NCI-H2107 treated with DMSO at 0.1 percent for 48 hours (cell line): ENCODE results near the gene TMEM235.
A peak's percentile ranks its signal among the peaks of the same experiment; 100 is the strongest.
"Not testable (repeated sequence)": the region's sequence is repeated elsewhere in the genome, so short reads cannot be mapped to it uniquely, and the experiment has no call there.

Source experiments
- DNase-seq: peaks from one replicate; lab custom pipeline; 2025; ENCODE audit not compliant: unreplicated experiment; lab: John Stamatoyannopoulos, UW

Gene TMEM235

DNA sequence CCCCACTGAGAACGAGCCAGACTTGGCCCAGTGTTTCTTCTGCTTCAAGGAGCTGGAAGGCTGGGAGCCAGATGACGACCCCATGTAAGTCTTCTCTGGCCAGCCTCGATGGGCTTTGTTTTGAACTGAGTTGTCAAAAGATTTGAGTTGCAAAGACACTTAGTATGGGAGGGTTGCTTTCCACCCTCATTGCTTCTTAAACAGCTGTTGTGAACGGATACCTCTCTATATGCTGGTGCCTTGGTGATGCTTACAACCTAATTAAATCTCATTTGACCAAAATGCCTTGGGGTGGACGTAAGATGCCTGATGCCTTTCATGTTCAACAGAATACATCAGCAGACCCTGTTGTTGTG is 16.7 kb upstream of the TMEM235 start:
- DNase-seq = no peak

DNA sequence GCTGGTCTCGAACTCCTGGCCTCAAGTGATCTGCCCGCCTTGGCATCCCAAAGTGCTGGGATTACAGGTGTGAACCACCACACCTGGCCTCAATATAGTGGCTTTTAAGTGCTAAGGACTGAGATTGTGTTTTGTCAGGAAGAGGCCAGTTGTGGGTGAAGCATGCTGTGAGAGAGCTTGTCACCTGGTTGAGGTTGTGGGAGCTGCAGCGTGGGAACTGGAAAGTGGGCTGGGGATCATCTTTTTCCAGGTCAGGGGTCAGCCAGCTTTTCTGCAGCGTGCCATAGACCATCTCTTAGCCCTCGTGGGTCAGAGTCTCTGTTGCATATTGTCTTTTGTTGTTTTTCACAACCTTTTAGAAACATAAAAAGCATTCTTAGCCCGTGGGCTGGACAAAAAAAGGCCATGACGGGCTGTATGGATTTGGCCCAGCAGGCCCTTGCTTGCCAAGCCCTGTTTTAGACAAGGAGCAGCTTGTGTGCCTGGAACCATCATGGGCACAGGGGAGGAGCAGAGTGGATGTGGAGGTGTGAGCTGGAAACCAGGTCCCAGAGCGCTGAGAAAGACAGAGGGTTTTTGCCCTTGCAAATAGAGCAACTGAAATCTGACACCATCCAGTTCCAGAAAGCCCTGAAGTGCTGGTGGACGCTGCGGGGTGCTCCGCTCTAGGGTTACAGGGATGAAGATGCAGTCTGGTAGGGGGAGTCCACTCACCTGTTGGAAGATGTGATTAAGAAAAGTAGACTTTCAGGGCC is 11.9 kb upstream of the TMEM235 start:
- DNase-seq = peak; percentile 98

DNA sequence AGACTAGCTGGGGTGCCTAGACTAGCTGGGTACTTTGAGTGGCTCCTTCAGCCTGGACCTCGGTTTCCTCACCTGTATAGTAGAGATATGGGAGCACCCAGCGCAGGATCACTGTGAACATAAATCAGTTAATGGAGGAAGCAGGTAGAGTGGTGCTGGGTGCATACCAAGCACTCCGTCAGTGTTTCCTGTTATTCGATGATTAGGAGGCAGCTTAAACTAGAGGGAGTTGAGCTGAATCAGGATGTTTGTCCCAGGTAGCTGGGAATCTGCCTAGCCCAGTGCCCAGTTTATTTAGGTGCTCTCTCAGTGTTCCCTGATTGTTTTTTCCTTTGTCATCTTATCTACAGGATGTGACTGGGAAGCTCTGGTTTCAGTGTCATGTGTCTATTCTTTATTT is 8.4 kb upstream of the TMEM235 start:
- DNase-seq = no peak

DNA sequence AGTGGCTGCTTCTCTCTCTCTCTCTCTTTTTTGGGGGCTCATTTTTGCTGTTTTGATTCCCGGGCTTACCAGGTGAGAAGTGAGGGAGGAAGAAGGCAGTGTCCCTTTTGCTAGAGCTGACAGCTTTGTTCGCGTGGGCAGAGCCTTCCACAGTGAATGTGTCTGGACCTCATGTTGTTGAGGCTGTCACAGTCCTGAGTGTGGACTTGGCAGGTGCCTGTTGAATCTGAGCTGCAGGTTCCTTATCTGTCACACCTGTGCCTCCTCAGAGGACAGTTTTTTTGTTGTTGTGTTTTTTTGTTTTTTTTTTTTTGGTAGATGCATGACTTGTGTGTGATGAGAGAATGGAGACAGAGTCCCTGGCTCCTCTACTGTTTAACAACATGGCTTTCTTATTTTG is 7.7 kb upstream of the TMEM235 start:
- DNase-seq = no peak

DNA sequence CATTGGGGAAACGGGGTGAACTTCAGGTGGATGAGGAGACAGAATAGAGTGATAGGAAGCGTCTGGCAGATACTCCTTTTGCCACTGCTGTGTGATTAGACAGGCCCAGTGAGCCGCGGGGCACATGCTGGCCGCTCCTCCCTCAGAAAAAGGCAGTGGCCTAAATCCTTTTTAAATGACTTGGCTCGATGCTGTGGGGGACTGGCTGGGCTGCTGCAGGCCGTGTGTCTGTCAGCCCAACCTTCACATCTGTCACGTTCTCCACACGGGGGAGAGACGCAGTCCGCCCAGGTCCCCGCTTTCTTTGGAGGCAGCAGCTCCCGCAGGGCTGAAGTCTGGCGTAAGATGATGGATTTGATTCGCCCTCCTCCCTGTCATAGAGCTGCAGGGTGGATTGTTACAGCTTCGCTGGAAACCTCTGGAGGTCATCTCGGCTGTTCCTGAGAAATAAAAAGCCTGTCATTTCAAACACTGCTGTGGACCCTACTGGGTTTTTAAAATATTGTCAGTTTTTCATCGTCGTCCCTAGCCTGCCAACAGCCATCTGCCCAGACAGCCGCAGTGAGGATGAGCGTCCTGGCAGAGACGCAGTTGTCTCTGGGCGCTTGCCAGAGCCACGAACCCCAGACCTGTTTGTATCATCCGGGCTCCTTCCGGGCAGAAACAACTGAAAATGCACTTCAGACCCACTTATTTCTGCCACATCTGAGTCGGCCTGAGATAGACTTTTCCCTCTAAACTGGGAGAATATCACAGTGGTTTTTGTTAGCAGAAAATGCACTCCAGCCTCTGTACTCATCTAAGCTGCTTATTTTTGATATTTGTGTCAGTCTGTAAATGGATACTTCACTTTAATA is 7.0 kb upstream of the TMEM235 start:
- DNase-seq = no peak

DNA sequence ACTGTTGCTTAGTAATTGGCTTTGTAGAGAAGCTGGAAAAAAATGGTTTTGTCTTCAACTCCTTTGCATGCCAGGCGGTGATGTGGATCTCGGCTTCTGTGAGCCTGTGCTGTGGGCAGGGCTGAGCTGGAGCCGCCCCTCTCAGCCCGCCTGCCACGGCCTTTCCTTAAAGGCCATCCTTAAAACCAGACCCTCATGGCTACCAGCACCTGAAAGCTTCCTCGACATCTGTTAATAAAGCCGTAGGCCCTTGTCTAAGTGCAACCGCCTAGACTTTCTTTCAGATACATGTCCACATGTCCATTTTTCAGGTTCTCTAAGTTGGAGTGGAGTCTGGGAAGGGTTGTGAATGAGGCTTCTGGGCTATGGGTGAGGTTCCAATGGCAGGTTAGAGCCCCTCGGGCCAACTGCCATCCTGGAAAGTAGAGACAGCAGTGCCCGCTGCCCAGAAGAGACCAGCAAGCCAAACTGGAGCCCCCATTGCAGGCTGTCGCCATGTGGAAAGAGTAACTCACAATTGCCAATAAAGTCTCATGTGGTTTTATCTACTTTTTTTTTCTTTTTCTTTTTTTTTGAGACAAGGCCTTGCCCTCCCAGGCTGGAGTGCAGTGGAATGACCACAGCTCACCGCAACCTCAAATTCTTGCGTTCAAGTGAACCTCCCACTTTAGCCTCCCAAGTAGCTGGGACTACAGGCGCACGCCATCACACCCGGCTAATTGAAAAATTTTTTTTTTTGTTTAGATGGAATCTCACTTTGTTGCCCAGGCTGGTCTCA is 6.2 kb upstream of the TMEM235 start:
- no peak for DNase-seq

DNA sequence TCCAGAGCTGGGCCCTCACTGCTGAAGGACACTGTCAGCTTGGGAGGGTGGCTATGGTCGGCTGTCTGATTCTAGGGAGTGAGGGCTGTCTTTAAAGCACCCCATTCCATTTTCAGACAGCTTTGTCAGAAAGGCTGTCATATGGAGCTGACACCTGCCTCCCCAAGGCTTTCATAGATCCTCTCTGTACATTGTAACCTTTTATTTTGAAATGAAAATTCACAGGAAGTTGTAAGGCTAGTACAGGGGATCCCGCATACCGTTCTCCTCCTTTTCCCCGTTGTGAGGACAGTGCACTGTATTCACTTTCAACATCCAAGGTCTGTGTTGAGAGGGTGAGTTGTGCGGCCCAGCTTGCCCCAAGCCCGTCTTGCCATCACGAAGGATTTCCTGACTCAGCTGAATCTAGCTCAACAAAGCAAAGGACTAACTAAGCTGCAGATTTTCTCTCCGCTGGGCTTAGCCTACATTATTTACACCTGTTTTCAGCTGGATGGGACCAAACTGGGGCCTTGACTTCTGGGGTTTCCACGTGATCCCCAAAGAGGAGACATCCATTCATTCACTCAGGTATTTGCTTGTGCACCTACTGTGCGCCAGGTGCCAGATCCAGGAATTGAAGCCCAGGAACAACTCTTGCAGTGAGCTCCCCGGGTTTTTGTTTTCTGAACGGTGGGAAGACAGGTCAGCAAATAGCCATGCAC is 5.2 kb upstream of the TMEM235 start:
- no peak for DNase-seq

DNA sequence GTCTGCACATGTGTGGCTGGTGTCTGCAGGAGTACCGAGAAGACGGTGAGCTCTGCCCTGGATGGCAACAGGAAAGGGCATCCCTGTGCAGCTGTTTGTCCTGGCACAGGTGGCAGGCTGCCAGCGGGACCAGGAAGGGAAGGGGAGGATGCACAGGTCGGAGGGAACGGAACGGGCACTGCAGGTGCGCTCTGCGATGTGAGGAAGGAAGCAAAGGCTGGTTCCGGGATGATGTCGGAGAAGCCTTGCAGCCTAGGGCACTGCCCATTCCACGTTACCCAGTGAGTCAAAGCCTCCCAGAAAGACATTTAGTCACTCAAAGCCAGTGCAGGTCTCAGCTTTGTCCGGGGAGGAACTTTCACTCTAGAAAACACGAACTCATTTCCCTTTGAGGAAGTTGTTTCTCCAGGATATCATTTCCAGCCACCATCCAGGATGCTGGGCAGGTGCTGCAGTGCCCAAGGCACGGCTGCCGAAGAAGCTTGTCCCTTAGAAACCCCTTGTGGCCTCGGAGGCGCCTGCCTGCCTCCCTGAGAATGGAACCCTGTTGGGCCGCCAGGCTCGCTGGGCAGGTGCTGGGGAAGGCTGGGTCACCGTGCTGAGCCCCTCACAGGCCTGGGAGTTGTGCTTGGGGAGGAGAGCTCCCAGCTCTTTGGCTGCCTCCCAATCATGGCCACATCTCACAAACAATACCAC is 4.5 kb upstream of the TMEM235 start:
- DNase-seq = no peak

DNA sequence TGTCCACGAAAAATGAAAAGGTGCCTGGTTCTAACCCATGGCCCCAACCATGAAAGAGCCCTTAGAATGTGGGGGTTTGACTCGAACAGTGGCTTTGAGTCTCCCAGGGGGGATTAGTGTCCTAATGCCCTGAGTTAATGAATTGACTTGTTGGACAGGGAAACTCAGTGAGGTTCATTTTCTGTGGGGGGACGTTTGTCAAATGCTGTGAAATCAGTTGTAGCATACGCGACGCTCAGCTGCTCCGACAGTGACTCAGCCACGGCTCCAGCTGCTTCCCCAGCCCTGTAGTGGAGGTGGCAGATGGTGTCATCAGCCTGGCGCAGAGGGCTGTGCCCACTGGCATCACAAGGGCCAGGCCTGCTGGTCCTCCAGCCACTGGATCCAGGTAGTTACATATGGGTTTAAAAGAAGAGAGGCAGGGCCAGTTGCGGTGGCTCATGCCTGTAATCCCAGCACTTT is 3.9 kb upstream of the TMEM235 start:
- no peak for DNase-seq

DNA sequence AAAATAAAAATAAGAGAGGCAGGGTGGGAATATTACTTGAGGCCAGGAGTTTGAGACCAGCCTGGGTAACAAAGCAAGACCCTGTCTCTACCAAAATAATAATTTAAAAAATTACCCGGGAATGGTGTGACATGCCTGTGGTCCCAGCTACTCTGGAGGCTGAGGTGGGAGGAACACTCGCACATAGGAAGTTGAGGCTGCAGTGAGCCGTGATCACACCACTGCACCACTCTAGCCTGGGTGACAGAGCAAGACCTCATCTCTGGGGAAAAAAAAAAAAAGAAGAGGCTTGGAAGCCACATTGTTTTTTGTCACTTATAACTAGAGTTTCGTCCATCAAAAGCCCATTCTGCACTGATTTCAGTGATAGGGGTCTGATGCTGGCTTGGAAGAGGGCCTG is 3.3 kb upstream of the TMEM235 start:
- DNase-seq = no peak

DNA sequence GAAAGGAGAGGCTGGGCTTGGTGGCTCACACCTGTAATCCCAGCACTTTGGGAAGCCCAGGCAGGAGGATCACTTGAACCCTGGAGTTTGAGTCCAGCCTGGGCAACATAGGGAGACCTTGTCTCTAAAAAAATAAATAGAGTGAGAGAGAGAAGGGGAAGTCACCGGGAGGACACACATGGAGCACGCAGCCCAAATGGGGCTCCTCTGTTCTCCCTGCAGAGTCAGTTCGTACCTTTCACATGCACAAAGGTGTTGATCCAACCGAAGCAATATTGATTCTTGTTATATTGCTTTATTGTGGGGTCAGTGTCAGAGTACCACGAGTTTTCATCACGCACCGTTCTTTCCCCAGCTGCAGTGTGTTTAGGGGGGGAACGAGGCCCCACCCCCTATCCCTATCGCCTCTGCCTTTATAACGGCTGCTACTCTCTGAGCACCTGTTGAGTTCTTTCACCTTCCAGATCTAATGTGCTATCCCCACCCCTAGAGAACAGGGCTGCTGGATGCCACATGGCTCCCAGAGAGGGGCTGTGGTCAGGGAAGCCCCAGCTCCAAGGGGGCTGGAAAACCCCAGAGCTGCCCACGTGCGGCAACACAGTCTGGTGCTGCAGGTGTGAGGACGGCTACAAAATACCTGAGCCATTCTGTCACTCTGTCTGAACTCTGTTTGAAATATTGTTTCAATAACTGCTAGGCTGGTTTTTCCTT is 1.0 kb upstream of the TMEM235 start:
- no peak for DNase-seq

DNA sequence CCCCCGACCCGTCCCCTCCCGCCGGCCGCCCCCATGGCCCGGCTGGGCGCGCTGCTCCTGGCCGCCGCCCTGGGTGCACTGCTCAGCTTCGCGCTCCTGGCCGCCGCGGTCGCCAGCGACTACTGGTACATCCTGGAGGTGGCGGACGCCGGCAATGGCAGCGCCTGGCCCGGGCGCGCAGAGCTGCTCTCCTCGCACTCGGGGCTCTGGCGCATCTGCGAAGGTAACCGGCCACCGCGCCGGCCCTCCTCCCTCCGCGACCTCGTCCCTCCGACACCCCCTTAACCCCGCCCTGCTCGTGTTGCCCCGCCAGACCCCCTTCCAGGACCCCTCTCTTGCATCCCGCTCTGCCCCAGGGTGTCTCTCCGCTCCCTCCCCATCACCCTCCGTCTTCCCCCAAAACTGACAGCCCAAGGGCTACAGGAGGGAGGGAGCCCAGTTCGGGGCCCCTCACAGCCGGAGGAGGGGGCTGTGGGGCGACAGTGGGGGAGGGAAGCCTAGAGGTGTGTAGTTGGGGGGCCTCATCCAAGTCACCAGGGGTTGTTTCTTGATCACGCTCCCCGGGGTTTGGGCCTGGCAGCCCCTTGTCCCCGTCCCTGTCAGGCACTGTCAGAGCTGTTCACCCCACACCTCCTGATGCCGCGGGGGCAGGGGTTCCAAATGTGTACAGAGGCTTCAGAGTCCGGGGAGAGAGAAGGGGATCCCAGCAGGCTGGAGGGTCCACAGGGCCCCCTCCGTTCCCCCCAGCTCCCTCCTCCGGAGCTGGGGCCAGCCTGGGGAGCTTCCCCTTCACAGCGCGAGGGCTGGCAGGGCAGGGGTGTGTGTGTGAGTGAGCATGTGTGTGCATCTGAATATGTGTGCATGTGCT is 794 bp downstream of the TMEM235 start:
- DNase-seq = no peak

DNA sequence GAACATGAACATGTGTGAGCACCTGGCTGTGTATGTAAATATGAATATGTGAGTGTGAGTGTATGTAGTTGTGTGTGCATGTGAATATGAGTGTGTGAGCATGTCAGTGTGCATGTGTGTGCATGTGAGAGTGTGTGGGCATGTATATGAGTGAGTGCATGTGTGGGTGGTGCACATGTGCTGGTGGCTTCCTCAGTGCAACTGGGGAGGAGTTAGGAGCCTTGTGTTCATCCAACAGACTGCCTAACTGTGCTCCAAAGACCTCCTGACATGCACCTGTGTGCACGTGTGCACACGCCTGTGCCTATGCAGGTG is 1.4 kb downstream of the TMEM235 start:
- no peak for DNase-seq

DNA sequence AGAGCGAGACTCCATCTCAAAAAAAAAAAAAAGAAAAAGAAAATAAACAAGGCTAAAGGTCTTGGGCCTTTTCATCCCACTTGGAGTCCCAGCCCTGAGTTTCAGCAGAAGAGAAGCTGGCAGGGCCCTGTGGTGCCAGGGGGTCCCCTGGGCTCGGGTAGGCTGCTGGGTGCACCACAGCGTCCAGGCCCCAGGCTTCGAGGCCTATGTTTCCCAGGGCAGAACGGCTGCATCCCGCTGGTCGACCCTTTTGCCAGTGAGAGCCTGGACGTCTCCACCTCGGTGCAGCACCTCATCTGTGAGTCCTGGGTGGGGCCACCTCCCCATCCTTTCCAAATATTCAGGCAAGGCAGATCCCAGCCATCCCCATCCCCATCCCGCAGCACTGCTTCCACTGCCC is 2.2 kb downstream of the TMEM235 start:
- no peak for DNase-seq

DNA sequence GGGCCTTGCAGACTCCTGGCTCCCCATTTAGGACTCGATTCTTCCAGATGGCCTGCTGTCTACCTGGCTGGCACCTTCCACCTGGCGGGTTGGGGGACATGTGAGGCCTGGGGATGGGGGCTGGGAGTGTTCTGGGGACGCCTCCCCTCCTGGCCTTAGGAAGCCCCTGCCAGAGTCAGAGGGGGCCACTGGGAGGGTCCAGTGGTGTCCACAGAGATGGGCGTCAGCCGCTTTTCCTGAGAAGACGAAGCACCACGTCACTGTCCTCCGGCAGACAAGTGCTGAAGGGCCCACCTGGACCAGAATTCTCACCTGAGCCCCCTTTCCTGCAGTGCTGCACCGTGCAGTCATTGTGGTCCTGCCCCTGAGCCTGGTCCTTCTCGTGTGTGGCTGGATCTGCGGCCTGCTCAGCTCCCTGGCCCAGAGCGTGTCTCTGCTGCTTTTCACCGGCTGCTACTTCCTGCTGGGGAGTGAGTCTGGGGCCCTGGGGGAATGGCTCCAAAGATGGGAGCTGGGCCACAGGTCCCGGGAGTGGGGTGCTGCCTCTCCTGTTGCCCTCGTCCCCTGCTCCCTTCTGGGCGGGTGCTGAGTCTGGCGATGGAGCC is 2.9 kb downstream of the TMEM235 start:
- DNase-seq = no peak

DNA sequence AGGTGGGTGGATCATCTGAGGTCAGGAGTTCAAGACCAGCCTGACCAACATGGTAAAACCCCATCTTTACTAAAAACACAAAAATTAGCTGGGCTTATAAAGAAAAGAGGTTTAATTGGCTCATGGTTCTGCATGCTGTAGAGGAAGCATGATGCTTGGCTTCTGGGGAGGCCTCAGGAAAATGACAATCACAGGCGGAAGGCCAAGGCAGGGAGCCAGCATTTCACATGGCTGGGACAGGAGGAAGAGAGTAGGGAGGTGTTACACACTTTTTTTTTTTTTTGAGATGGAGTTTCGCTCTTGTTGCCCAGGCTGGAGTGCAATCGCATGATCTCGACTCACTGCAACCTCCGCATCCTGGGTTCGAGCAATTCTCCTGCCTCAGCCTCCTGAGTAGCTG is 3.6 kb downstream of the TMEM235 start:
- not testable (repeated sequence) for DNase-seq

DNA sequence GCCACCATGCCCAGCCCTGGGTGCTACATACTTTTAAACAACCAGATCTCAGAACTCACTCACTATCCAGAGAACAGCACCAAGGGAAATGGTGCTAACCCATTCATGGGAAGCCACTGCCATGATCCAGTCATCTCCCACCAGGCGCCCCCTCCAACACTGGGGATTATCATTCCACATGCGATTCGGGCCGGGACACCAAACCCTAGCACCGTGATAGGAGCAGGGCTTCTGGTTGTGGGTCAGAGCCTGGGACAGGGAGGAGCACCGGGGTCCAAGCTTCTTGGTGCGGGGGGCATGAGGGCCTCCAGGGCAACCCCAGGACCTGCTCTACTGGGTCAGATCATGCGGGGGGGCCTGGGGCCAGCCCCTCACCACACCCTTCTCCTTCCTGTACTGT is 4.5 kb downstream of the TMEM235 start:
- DNase-seq = no peak

DNA sequence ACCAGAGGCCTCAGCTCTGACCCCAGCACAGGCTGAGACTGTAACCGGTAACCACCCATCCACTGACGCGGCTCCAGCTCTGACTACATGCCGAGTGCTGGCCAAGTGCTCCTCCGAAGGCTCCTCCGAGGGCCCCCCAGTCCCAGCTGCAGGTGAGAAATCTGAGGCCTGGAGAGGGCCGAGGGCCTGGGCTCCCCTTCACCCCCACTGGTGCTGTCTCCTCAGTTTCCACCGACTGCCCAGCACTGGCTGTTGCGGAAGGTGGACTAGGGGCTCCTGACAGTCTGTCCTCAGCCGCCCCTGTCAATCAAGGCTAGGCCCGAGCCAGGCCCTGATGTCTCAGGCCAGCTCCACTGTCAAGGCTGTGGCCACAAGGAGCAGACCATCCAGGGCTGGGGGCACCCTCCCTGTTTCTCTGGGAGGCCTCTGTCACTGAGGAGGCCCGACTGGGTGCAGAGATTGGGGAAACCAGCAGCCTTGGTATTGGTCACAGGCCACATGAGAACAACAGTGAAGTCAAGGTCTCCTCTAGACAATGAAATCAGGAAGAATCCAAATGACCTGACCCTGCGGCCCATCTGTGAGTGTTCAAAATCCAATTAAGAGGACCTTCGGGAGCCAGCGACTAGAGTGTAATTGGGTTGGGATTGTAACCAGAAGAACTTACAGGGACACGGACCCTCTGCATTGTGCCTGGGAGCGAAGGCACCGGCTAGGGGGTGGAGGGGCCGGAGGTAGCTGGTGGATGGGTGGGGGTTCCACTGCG is 5.1 kb downstream of the TMEM235 start:
- DNase-seq = no peak
